Common myeloid progenitor, CD34-positive (primary cell): ENCODE results near the gene SETMAR.
"Not testable (repeated sequence)": the region's sequence is repeated elsewhere in the genome, so short reads cannot be mapped to it uniquely, and the experiment has no call there.

Experiments
- CTCF ChIA-PET: fragments of 350-600 bp; sonication (Branson Sonifier 250); formaldehyde crosslinking; loops from one replicate; lab custom pipeline; 2021; ENCODE audit warnings: antibody characterized with exemption; lab: Charles Lee
- POLR2A ChIA-PET: fragments of 350-600 bp; sonication (Branson Sonifier 250); formaldehyde crosslinking; loops from one replicate; lab custom pipeline; 2021; ENCODE audit warnings: antibody characterized with exemption; lab: Charles Lee
- DNase-seq, 3 donors: peaks; one replicate each; pipeline versions ENCODE4 v3.0.0 to v3.0.0-alpha.2; 2013
- H3K27ac ChIP-seq, 2 experiments: 1 replicate in 1 of 2; 2 replicates in 1 of 2; pipeline ENCODE4 v1.7.0; 2013; ENCODE audit warnings: inconsistent platforms in 2 of 2, low read length in 2 of 2, mild to moderate bottlenecking in 2 of 2, low read depth in 1 of 2, moderate library complexity in 1 of 2; ENCODE audit not compliant: severe bottlenecking in 2 of 2, insufficient read depth in 1 of 2, poor library complexity in 1 of 2
- H3K27me3 ChIP-seq, 5 experiments: replicated peaks in 2 of 5; 1 replicate in 3 of 5; 2 replicates in 2 of 5; pipeline versions ENCODE4 v1.6.1 to v1.7.0; 2013; ENCODE audit warnings: low read length in 4 of 5, mild to moderate bottlenecking in 2 of 5, moderate library complexity in 2 of 5, inconsistent platforms in 1 of 5; ENCODE audit not compliant: insufficient read depth in 5 of 5, control insufficient read depth in 4 of 5
- H3K36me3 ChIP-seq, 4 experiments: 1 replicate in 2 of 4; 2 replicates in 2 of 4; pipeline versions ENCODE4 v1.6.1 to v1.7.0; 2013; ENCODE audit warnings: low read length in 3 of 4, control low read depth in 1 of 4, mild to moderate bottlenecking in 1 of 4; ENCODE audit not compliant: control insufficient read depth in 4 of 4, insufficient read depth in 4 of 4
- H3K4me1 ChIP-seq, 4 experiments: 1 replicate in 3 of 4; 2 replicates in 1 of 4; pipeline versions ENCODE4 v1.6.1 to v1.7.1; 2013; ENCODE audit warnings: low read length in 3 of 4, mild to moderate bottlenecking in 3 of 4, control low read depth in 1 of 4, inconsistent platforms in 1 of 4, moderate library complexity in 1 of 4; ENCODE audit not compliant: control insufficient read depth in 4 of 4, insufficient read depth in 4 of 4; ENCODE audit errors: control extremely low read depth in 1 of 4
- H3K4me3 ChIP-seq, 7 experiments: 1 replicate in 4 of 7; 2 replicates in 3 of 7; pipeline versions ENCODE4 v1.5.1 to v1.7.0; 2013; ENCODE audit warnings: mild to moderate bottlenecking in 7 of 7, low read length in 6 of 7, moderate library complexity in 6 of 7, inconsistent platforms in 2 of 7, low read depth in 2 of 7, control low read depth in 1 of 7; ENCODE audit not compliant: insufficient read depth in 4 of 7, control insufficient read depth in 1 of 7; ENCODE audit errors: extremely low read depth in 1 of 7
- H3K9me3 ChIP-seq, 5 experiments: 1 replicate in 4 of 5; 2 replicates in 1 of 5; pipeline versions ENCODE4 v1.6.1 to v1.7.1; 2013; ENCODE audit warnings: low read length in 4 of 5, mild to moderate bottlenecking in 2 of 5, inconsistent platforms in 1 of 5, low read depth in 1 of 5, moderate library complexity in 1 of 5; ENCODE audit not compliant: control insufficient read depth in 4 of 5, insufficient read depth in 2 of 5; ENCODE audit errors: control extremely low read depth in 1 of 5
- WGBS: methylation state at CpG from one replicate; pipeline ENCODE4 v1.1.5; 2013; ENCODE audit not compliant: insufficient coverage; 5-methylcytosine and 5-hydroxymethylcytosine counted together

The SETMAR gene

GRCh38 chr3:4323246-4324027, 20.3 kb downstream of the SETMAR start:
- ChIA-PET POLR2A (no interaction called here), CTCF (interaction anchor here (0.8 to 2.8 kb wide), 3 partner anchors 10 to 259 kb away, joined by 3 to 6 read pairs (median 4); no protein-coding TSS in a partner anchor)
- H3K27ac ChIP-seq: no peak overlapping the region
- H3K4me3 ChIP-seq: no peak overlapping the region
- H3K27me3 ChIP-seq: no peaks in the 10 kb centered on the region
- peak in 2 of 3 donors; percentile 15 to 40 for DNase-seq
- 100% methylated on average over 1 of the region's 3 CpGs for WGBS
- peaks cover 0 to 14% (median 4%) of the 10 kb centered on the region in 5 experiments for H3K9me3 ChIP-seq
- peaks cover 14 to 34% (median 17%) of the 10 kb centered on the region in 4 experiments for H3K4me1 ChIP-seq
- H3K36me3 ChIP-seq: peaks cover 0 to 4% (median 1%) of the 10 kb centered on the region in 4 experiments

DNA sequence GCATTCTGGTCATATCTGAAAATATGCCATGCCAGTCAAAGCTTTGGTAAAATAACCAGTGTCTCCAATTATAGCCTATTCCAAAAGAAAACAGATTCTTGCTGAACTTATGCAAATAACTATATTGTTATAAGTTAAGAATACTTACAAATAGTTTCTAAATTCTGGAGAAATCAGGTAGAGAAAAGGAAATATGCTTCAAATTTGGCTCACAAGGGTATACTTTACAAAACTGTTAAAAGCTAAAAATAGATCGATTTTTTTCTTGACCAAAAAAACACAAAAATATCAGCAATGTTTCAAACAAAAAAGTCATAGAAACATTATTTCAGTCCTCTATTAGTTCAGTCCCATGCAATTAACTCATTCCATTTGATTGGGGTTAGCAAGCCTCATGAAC, 23.7 kb downstream of the SETMAR start:
- WGBS: 100% methylated on average over 1 of the region's 1 CpG
- Histone ChIP-seq H3K4me3 (no peak overlapping the region), H3K4me1 (peaks cover 2 to 16% (median 10%) of the 10 kb centered on the region in 4 experiments), H3K27ac (no peak overlapping the region), H3K9me3 (peaks cover 4 to 24% (median 8%) of the 10 kb centered on the region in 5 experiments), H3K36me3 (no peaks in the 10 kb centered on the region), H3K27me3 (no peaks in the 10 kb centered on the region)
- DNase-seq: peak in 1 of 3 donors; percentile 39
- ChIA-PET CTCF (interaction anchor here (0.7 kb wide), 1 partner anchor 1150 kb away, joined by 3 read pairs; no protein-coding TSS in a partner anchor), POLR2A (no interaction called here)

GRCh38 chr3:4329806-4330205, 26.6 kb downstream of the SETMAR start:
- CTCF ChIA-PET, H3K27ac ChIP-seq, H3K4me1 ChIP-seq, H3K27me3 ChIP-seq, POLR2A ChIA-PET, H3K36me3 ChIP-seq, H3K4me3 ChIP-seq, DNase-seq: not testable (repeated sequence)
- peaks cover 4 to 24% (median 8%) of the 10 kb centered on the region in 5 experiments for H3K9me3 ChIP-seq

GRCh38 chr3:4332111-4332510, 28.9 kb downstream of the SETMAR start:
- DNase-seq: no peak
- Histone ChIP-seq H3K36me3 (no peaks in the 10 kb centered on the region), H3K4me1 (no peaks in the 10 kb centered on the region), H3K27ac (no peak overlapping the region), H3K4me3 (no peak overlapping the region), H3K9me3 (peaks cover 4 to 21% (median 6%) of the 10 kb centered on the region in 5 experiments), H3K27me3 (no peaks in the 10 kb centered on the region)
- no CpG with 5 or more reads among the region's 1 CpG for WGBS
- ChIA-PET CTCF (interaction anchor here (1.3 to 1.9 kb wide), 3 partner anchors 11 to 301 kb away, joined by 3 to 5 read pairs (median 4); no protein-coding TSS in a partner anchor), POLR2A (no interaction called here)

DNA sequence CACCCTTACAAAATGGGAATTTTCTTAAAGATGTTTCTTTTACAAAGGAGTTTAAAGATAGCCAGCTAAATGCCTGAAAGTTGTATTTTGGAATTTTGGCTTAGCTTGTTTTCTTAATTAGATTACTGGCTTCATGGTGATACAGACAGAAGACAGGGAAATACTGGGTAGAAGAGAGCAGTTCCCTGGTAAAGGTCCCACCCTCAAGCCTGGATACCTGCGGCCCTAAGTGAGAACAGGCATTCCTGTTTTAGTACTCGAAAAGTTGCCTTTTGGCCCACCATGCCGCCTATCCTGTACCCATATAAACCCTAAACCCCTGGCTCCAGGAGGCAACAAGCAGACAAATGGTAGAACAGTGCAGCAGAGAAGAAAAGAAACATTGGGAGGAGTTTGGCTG, 29.4 kb downstream of the SETMAR start:
- Histone ChIP-seq H3K4me3 (no peak overlapping the region), H3K4me1 (no peaks in the 10 kb centered on the region), H3K27me3 (no peaks in the 10 kb centered on the region), H3K36me3 (no peaks in the 10 kb centered on the region), H3K27ac (no peak overlapping the region), H3K9me3 (peaks cover 0 to 17% (median 6%) of the 10 kb centered on the region in 5 experiments)
- no peak for DNase-seq
- POLR2A ChIA-PET: no interaction called here
- WGBS: 86% methylated on average over 3 of the region's 3 CpGs
- CTCF ChIA-PET: interaction anchor here (1.3 to 1.9 kb wide), 3 partner anchors 10 to 301 kb away, joined by 3 to 5 read pairs (median 4); no protein-coding TSS in a partner anchor

GRCh38 chr3:4332991-4333390, 29.8 kb downstream of the SETMAR start:
- ChIA-PET CTCF (interaction anchor here (0.6 to 1.9 kb wide), 5 partner anchors 10 to 300 kb away, joined by 3 to 8 read pairs (median 4); no protein-coding TSS in a partner anchor), POLR2A (interaction anchor here (0.5 kb wide), 1 partner anchor 115 kb away, joined by 3 read pairs; no protein-coding TSS in a partner anchor)
- Histone ChIP-seq H3K9me3 (peaks cover 0 to 13% (median 6%) of the 10 kb centered on the region in 5 experiments), H3K4me3 (no peak overlapping the region), H3K4me1 (no peaks in the 10 kb centered on the region), H3K36me3 (no peaks in the 10 kb centered on the region), H3K27me3 (no peaks in the 10 kb centered on the region), H3K27ac (no peak overlapping the region)
- 100% methylated on average over 3 of the region's 3 CpGs for WGBS
- no peak for DNase-seq

DNA sequence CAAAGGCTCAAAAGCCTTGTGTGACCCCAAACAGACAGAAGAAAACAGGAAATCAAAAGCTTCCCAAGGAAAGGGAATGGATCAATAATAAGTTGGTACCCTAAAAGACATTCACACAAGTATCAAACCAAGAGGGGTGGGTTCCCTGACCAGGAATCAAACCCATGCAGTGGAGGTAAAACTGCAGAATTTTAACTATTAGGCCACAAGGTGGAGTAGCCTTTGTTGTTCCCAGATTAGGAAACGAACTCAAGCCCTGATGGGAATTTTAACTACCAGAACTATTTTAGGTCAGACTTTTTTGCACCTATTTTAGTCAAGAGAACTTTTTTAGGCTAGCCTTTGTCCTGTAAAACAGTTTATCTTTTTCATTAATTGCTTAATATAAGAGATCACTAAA, 31.4 kb downstream of the SETMAR start:
- CTCF ChIA-PET: interaction anchor here (0.7 to 1.8 kb wide), 5 partner anchors 8 to 299 kb away, joined by 3 to 8 read pairs (median 3); no protein-coding TSS in a partner anchor
- WGBS: 42% methylated on average over 1 of the region's 1 CpG
- POLR2A ChIA-PET: interaction anchor here (0.6 kb wide), 1 partner anchor 158 kb away, joined by 3 read pairs; the partner anchor contains the start of gene ITPR1
- no peak for DNase-seq
- Histone ChIP-seq H3K36me3 (peaks cover 0 to 2% (median 0%) of the 10 kb centered on the region in 4 experiments), H3K9me3 (peaks cover 0 to 2% (median 0%) of the 10 kb centered on the region in 5 experiments), H3K4me1 (no peaks in the 10 kb centered on the region), H3K4me3 (no peak overlapping the region), H3K27me3 (no peaks in the 10 kb centered on the region), H3K27ac (no peak overlapping the region)
